Keratinocyte (primary cell): Measurements from ENCODE around the gene NMNAT2. TPM values are rescaled to one million over a fixed set of nuclear protein-coding genes. Genes with fewer than 3 reads are reported as not detected.

Experiments
- DNase-seq: peaks from one replicate; pipeline ENCODE4 v3.0.0-alpha.2; 2011; ENCODE audit warnings: low read depth, missing footprints, low spot score
- FAIRE-seq: peaks from 2 replicates; lab custom pipeline; 2011; peaks lifted over from hg19 to GRCh38; lab: Jason Lieb, UNC
- H2AFZ ChIP-seq: 2 replicates; pipeline ENCODE4 v1.6.0; 2012; ENCODE audit warnings: low read length, control low read depth, inconsistent platforms; ENCODE audit not compliant: control insufficient read depth
- H3K27ac ChIP-seq: 2 replicates; pipeline ENCODE4 v1.5.1; 2011; ENCODE audit warnings: low read length; ENCODE audit not compliant: control insufficient read depth, insufficient read depth
- H3K27me3 ChIP-seq: 3 replicates; pipeline ENCODE4 v1.6.0; 2011; ENCODE audit warnings: low read length; ENCODE audit not compliant: control insufficient read depth, insufficient read depth; ENCODE audit errors: extremely low read depth
- H3K36me3 ChIP-seq, 2 experiments: 2 replicates in 1 of 2; 3 replicates in 1 of 2; pipeline ENCODE4 v1.5.1; 2011; ENCODE audit warnings: low read length in 2 of 2, mild to moderate bottlenecking in 1 of 2; ENCODE audit not compliant: control insufficient read depth in 2 of 2, insufficient read depth in 2 of 2; ENCODE audit errors: extremely low read depth in 1 of 2
- H3K4me1 ChIP-seq: 3 replicates; pipeline ENCODE4 v1.5.1; 2011; ENCODE audit warnings: low read length; ENCODE audit not compliant: control insufficient read depth, insufficient read depth; ENCODE audit errors: extremely low read depth
- H3K4me2 ChIP-seq: 3 replicates; pipeline ENCODE4 v1.6.0; 2011; ENCODE audit warnings: low read depth, low read length; ENCODE audit not compliant: control insufficient read depth, insufficient read depth; ENCODE audit errors: extremely low read depth
- H3K4me3 ChIP-seq, 3 experiments: fragments of 200-600 bp in 1 of 3; sonication (generic) in 1 of 3; 2 replicates in 2 of 3; 3 replicates in 1 of 3; pipeline ENCODE4 v1.5.1; 2011 to 2016; ENCODE audit warnings: low read length in 3 of 3, mild to moderate bottlenecking in 3 of 3, control low read depth in 2 of 3, inconsistent platforms in 1 of 3, low read depth in 1 of 3, mixed read lengths in 1 of 3, mixed run types in 1 of 3, moderate library complexity in 1 of 3; ENCODE audit not compliant: control insufficient read depth in 2 of 3, insufficient read depth in 2 of 3; ENCODE audit errors: extremely low read depth in 1 of 3
- H3K79me2 ChIP-seq: 2 replicates; pipeline ENCODE4 v1.6.0; 2012; ENCODE audit warnings: low read length; ENCODE audit not compliant: control insufficient read depth, insufficient read depth
- H3K9ac ChIP-seq: 3 replicates; pipeline ENCODE4 v1.6.0; 2011; ENCODE audit warnings: low read length; ENCODE audit not compliant: control insufficient read depth, insufficient read depth; ENCODE audit errors: extremely low read depth
- H3K9me1 ChIP-seq: 3 replicates; pipeline ENCODE4 v1.6.0; 2011; ENCODE audit warnings: low read length; ENCODE audit not compliant: control insufficient read depth, insufficient read depth; ENCODE audit errors: extremely low read depth
- H3K9me3 ChIP-seq: 2 replicates; pipeline ENCODE4 v1.5.1; 2012; ENCODE audit warnings: low read depth, low read length; ENCODE audit not compliant: control insufficient read depth
- H4K20me1 ChIP-seq: 3 replicates; pipeline ENCODE4 v1.6.0; 2011; ENCODE audit warnings: low read length; ENCODE audit not compliant: control insufficient read depth, insufficient read depth; ENCODE audit errors: extremely low read depth
- EZH2 ChIP-seq: IDR thresholded peaks from one replicate; pipeline ENCODE4 v1.6.1; 2012; ENCODE audit warnings: inconsistent platforms, mild to moderate bottlenecking, low read length, moderate library complexity
- dilution Hi-C: fragments of 300-500 bp; cut with MboI; formaldehyde crosslinking; loops from one replicate; pipeline ENCODE4 v1.7.0; 2020; ENCODE audit warnings: low sequenced_read_pairs; ENCODE audit not compliant: extremely low pct_ligation_motif_present
- polyA plus RNA-seq, 5 experiments: library from polyadenylated mRNA; depleted of rRNA in 3 of 5; stranded (reverse) in 3 of 5; stranded (forward) in 1 of 5; unstranded in 1 of 5; fragments of >200 nt; gene quantifications; 1 replicate in 1 of 5; 2 replicates in 3 of 5; 3 replicates in 1 of 5; pipeline versions ENCODE4 v1.2.1 to v1.2.3, GENCODE V29; 2011 to 2012; ENCODE audit warnings: missing spikeins in 2 of 5, low read depth in 1 of 5, low replicate concordance in 1 of 5
- TF ChIP-seq, protein P1 (sequence below), 3 experiments: IDR thresholded peaks in 1 of 3; conservative IDR thresholded peaks in 1 of 3; optimal IDR thresholded peaks in 1 of 3; 2 replicates in 2 of 3; 3 replicates in 1 of 3; pipeline versions ENCODE3 to v1.5.1; 2011; ENCODE audit warnings: low read length in 3 of 3, mild to moderate bottlenecking in 3 of 3, moderate library complexity in 2 of 3, control low read depth in 1 of 3, inconsistent platforms in 1 of 3; ENCODE audit not compliant: insufficient read depth in 2 of 3; ENCODE audit errors: extremely low read depth in 1 of 3

Gene NMNAT2
- polyA plus RNA-seq, 1 donor (not counting 4 experiments of a cell fraction or from before 2014, with no cell fraction given): 0.72 TPM

DNA sequence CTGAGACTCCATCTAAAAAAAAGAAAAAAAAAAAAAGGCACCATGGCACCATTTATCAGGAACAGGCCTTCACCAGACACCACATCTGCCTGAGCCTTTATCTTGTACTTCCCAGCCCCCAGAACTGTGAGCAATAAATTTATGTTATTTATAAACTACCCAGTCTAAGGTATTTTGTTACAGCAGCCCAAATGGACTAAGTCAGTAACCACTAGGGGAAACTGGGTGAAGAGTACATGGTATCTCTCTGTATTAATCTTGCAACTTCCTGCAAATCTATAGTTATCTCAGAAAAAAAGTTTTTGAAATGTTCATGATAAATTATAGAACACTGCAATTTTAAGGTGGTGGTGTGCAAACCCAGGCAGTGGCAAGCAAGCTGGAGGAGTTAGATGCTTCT is 117.8 kb downstream of the NMNAT2 start:
- Histone ChIP-seq H3K9me3 (no peaks in the 10 kb centered on the region), H3K4me1 (peaks cover 13% of the 10 kb centered on the region), H3K9me1 (no peaks in the 10 kb centered on the region), H3K4me3 (no peak overlapping the region), H3K9ac (no peak overlapping the region), H3K36me3 (no peaks in the 10 kb centered on the region), H2AFZ (no peak overlapping the region), H3K27ac (no peak overlapping the region), H3K4me2 (no peak overlapping the region), H4K20me1 (no peaks in the 10 kb centered on the region), H3K27me3 (no peaks in the 10 kb centered on the region), H3K79me2 (no peaks in the 10 kb centered on the region)
- FAIRE-seq (no peak), DNase-seq (no peak)
- dilution Hi-C loops: no loop called here
- TF ChIP-seq, protein P1, sequence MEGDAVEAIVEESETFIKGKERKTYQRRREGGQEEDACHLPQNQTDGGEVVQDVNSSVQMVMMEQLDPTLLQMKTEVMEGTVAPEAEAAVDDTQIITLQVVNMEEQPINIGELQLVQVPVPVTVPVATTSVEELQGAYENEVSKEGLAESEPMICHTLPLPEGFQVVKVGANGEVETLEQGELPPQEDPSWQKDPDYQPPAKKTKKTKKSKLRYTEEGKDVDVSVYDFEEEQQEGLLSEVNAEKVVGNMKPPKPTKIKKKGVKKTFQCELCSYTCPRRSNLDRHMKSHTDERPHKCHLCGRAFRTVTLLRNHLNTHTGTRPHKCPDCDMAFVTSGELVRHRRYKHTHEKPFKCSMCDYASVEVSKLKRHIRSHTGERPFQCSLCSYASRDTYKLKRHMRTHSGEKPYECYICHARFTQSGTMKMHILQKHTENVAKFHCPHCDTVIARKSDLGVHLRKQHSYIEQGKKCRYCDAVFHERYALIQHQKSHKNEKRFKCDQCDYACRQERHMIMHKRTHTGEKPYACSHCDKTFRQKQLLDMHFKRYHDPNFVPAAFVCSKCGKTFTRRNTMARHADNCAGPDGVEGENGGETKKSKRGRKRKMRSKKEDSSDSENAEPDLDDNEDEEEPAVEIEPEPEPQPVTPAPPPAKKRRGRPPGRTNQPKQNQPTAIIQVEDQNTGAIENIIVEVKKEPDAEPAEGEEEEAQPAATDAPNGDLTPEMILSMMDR (optimal IDR thresholded peaks at IDR 0.05 in 1 of 3, IDR thresholded peaks at IDR 0.05 in 1 of 3, conservative IDR thresholded peaks at IDR 0.05 in 1 of 3; ENCODE audit: extremely low read depth in 1 of 3, insufficient read depth in 2 of 3, low read length in 3 of 3): no peak
- no peak for TF ChIP-seq EZH2

DNA sequence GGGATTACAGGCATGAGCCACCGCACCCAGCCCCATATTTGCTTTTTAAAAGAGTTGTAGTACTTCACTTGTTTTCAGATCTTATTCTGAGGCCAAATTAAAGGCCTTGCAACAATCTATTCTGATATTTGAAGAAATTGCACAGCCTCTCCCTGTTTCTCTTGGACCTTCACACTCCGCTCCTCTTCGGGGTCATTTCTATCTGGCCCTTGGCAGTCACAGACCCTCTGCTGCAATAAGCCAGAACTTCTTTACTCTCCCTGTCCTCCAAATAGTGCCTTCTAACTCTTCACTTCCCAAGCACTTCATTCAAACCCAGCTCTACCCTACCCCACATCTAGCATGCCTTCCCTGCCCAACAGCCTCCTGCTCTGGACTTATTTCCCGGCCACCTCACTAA is 121.4 kb downstream of the NMNAT2 start:
- Histone ChIP-seq H3K79me2 (no peaks in the 10 kb centered on the region), H3K9me1 (no peaks in the 10 kb centered on the region), H3K9me3 (no peaks in the 10 kb centered on the region), H3K27ac (no peak overlapping the region), H4K20me1 (no peaks in the 10 kb centered on the region), H3K4me3 (no peak overlapping the region), H3K9ac (no peak overlapping the region), H3K36me3 (no peaks in the 10 kb centered on the region), H3K4me2 (no peak overlapping the region), H2AFZ (no peak overlapping the region), H3K27me3 (no peaks in the 10 kb centered on the region), H3K4me1 (peaks cover 11% of the 10 kb centered on the region)
- FAIRE-seq: no peak
- DNase-seq: no peak
- dilution Hi-C loops: no loop called here
- TF ChIP-seq, protein P1 (optimal IDR thresholded peaks at IDR 0.05 in 1 of 3, IDR thresholded peaks at IDR 0.05 in 1 of 3, conservative IDR thresholded peaks at IDR 0.05 in 1 of 3; ENCODE audit: extremely low read depth in 1 of 3, insufficient read depth in 2 of 3, low read length in 3 of 3): no peak
- no peak for TF ChIP-seq EZH2
